Effector memory CD4-positive, alpha-beta T cell (primary cell): ENCODE measurements around the gene SBK2.
"Not testable (repeated sequence)": the region's sequence is repeated elsewhere in the genome, so short reads cannot be mapped to it uniquely, and the experiment has no call there.

Experiments
- DNase-seq, 3 donors: peaks; one replicate each; pipeline ENCODE4 v3.0.0-alpha.2; 2020
- H3K27ac ChIP-seq: 2 replicates; pipeline ENCODE4 v1.7.0; 2013; ENCODE audit warnings: mild to moderate bottlenecking, low read length, moderate library complexity; ENCODE audit not compliant: insufficient read depth, poor library complexity, severe bottlenecking
- H3K27me3 ChIP-seq: replicated peaks from 2 replicates; pipeline ENCODE4 v1.7.0; 2013; ENCODE audit warnings: mild to moderate bottlenecking, low read length; ENCODE audit not compliant: insufficient read depth, control insufficient read depth, poor library complexity, severe bottlenecking
- H3K36me3 ChIP-seq: 2 replicates; pipeline ENCODE4 v1.7.0; 2013; ENCODE audit warnings: mild to moderate bottlenecking, low read length, moderate library complexity; ENCODE audit not compliant: control insufficient read depth, insufficient read depth
- H3K4me1 ChIP-seq: 2 replicates; pipeline ENCODE4 v1.7.0; 2013; ENCODE audit warnings: low read length, mild to moderate bottlenecking; ENCODE audit not compliant: control insufficient read depth, insufficient read depth, poor library complexity, severe bottlenecking
- H3K4me3 ChIP-seq: 2 replicates; pipeline ENCODE4 v1.7.0; 2013; ENCODE audit warnings: low read length, low read depth, mild to moderate bottlenecking; ENCODE audit not compliant: insufficient read depth, poor library complexity, severe bottlenecking
- H3K9me3 ChIP-seq: 2 replicates; pipeline ENCODE4 v1.7.0; 2013; ENCODE audit warnings: mild to moderate bottlenecking, low read length, moderate library complexity; ENCODE audit not compliant: control insufficient read depth

SBK2 gene

DNA sequence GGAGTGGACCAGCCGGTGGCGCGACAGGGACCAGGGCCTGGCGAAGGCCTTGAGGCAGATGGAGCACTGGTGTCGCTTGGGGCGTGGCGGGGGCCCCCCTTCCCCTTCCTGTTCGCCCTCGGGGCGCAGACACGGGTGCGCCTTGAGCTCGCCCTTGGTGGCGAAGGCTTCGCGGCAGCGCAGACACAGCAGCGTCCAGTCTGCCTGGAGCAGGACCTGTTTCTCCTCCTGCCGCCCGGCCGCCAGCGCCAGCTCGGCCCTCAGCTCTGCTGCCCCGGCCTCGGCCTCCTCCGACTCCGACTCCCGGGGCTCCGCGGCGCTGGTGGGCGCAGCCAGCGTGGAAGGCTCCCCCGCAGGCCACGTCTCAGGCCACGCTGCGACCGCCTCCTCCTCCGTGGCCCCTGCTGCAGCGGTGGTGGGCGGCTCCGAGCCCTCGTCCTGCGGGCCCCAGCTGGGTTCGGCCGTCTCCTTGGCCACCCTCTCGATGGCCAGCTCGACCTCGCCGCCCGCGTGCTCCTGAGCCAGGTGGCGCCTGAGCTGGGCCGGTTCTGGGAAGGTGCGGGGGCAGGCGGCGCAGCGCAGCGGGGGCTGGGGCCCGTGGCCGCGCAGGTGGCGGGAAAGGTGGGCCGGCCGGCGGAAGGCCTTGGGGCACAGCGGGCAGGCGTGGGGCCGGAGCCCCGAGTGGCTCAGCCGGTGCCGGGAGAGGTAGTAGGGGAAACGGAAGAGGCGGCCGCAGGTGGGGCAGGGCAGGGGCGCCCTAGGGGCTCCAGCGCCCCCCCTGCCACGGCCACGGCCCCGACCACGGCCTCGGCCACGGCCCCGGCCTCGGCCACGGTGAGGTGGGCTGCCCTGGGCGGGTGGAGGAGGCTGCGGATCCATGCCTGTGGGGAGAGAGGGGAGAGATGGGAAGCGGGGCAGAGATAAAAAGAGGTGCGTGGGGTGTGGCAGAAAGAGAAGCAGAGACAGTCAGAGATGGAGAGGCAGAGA is 42.1 kb upstream of the SBK2 start:
- peaks cover 4% of the 10 kb centered on the region for H3K36me3 ChIP-seq

DNA sequence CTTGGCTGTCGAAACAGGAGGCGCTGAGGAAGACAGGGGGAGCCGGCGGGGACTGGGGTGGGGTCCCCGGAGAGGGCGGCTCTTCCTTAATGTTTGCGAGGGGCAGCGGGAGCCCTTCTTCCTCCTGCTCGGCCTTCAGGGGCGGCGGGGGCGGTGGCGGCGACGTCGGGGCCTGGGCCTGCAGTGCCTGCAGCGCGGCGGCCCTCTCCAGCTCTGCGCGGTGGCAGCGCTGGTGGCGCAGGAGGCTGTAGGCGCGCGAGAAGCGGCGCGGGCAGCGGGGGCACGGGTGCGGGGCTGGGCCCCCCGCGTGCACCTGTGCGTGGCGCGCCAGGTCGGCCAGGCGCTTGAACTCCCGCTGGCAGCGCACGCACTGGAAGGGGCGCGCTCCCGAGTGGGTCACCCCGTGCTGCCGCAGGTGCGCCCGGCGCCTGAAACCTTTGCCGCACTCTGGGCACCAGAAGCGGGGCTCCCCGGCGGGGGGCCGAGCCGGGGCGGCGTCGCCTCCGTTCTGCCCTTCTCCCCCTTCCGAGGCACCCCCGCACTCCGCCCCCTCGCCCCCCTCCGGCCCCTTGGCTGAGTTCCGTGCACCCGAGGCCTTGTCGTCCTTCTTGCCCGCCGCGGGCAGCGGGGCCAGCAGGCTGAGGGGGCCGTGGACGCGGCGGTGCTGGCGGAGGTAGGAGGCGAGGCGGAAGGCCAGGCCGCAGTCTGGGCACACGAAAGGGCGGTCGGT is 41.3 kb upstream of the SBK2 start:
- no peak for DNase-seq
- Histone ChIP-seq H3K4me3 (no peak overlapping the region), H3K4me1 (peaks cover 13% of the 10 kb centered on the region), H3K36me3 (peaks cover 4% of the 10 kb centered on the region), H3K27me3 (no peaks in the 10 kb centered on the region), H3K9me3 (no peaks in the 10 kb centered on the region), H3K27ac (no peak overlapping the region)

More for the DNA sequence above, 42.1 kb upstream of the SBK2 start:
- no peak for DNase-seq
- Histone ChIP-seq H3K27me3 (no peaks in the 10 kb centered on the region), H3K27ac (peak overlapping the region; percentile 74), H3K9me3 (no peaks in the 10 kb centered on the region), H3K4me1 (peaks cover 13% of the 10 kb centered on the region), H3K4me3 (no peak overlapping the region)

DNA sequence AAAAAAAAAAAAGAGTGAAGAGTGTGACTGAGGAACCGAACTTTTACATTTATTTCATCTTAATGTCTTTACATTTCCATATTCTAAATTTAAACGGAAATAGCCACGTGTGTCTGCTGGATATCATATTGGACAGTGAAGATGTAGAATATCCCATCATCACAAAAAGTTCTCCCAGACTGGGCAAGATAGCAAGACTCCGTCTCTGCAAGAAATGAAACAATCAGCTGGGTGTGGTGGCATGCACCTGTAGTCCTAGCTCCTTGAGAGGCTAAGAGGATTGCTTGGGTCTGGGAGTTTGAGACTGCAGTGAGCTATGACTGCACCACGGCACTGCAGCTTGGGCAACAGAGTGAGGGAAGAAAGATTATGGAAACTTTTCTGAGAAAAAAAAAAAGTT is 39.8 kb upstream of the SBK2 start:
- Histone ChIP-seq H3K36me3 (peaks cover 4% of the 10 kb centered on the region), H3K4me3 (no peak overlapping the region), H3K27me3 (no peaks in the 10 kb centered on the region), H3K27ac (no peak overlapping the region), H3K9me3 (no peaks in the 10 kb centered on the region), H3K4me1 (peaks cover 13% of the 10 kb centered on the region)
- no peak for DNase-seq

DNA sequence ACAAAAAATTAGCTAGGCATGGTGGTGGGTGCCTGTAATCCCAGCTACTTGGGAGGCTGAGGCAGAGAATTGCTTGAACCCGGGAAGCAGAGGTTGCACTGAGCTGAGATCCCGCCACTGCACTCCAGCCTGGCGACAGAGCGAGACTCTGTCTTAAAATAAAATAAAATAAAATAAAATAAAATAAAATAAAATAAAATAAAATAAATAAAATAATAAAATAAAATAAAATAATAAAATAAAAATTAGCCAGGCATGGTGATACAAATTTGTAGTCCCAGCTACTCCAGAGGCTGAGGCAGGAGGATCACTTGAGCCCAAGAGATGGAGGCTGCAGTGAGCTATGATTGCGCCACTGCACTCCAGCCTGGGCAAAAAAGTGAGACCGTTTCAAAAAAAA is 37.0 kb upstream of the SBK2 start:
- H3K4me1 ChIP-seq, H3K36me3 ChIP-seq, H3K4me3 ChIP-seq, H3K9me3 ChIP-seq, H3K27ac ChIP-seq, H3K27me3 ChIP-seq, DNase-seq: not testable (repeated sequence)

DNA sequence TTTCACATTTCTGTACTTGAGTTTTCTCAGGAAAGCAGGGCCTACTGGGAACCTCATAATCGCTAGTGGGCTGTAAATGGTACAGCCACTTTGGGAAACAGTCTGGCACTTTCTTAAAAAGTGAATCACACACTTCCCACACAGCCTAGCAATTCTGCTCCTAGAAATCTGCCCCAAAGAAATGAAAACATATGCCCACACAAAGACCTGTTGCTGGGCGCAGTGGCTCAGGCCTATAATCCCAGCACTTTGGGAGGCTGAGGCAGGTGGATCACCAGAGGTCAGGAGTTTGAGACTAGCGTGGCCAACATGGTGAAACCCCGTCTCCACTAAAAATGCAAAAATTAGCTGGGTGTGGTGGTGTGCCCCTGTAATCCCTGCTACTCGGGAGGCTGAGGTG is 32.5 kb upstream of the SBK2 start:
- not testable (repeated sequence) for H3K27ac ChIP-seq, H3K27me3 ChIP-seq, H3K4me1 ChIP-seq, H3K9me3 ChIP-seq, DNase-seq, H3K36me3 ChIP-seq, H3K4me3 ChIP-seq

DNA sequence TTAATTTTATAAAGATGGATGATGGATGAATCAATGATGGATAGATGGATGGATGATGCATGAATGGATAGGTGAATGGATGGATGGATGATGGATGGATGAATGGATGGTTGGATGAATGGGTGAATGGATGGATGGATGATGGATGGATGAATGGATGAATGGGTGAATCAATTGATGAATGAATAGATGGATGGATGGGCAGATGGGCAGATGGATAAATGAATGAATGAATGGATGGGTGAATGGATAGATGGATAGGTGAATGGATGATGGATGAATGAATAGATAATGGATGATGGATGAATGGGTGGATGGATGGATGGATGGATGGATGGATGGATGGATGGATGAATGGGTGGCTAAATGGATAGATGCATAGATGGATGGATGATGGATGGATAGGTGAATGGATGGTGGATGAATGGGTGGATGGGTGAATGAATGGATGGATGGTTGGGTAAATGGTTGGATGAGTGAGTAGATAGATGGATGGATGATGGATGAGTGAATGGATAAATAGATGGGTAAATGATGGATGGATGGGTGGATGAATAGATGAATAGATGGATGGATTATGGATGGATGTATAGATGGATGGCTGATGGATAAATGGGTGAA is 30.9 kb upstream of the SBK2 start:
- no peaks in the 10 kb centered on the region for H3K36me3 ChIP-seq
- no peaks in the 10 kb centered on the region for H3K4me1 ChIP-seq
- no peak for DNase-seq
- H3K27ac ChIP-seq: no peak overlapping the region
- H3K27me3 ChIP-seq: peaks cover 2% of the 10 kb centered on the region
- H3K9me3 ChIP-seq: no peaks in the 10 kb centered on the region
- H3K4me3 ChIP-seq: no peak overlapping the region

DNA sequence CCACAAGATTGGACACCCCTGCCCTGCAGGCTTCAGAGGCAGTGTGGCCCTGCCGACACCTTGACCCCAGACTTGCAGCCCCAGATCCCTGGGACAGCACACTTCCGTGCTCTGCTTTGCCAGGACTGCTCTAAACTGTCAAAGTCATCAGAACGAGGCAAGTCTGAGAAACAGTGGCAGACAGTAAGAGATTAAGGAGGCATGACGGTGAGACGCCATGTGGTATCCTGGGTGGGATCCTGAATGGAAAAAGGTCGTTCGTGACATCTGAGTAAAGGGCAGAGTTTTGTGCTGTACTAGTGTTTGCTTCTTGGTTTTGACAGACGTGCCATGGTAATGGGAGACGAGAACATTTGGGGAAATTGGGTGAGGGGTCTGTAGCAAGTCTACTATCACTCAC is 29.9 kb upstream of the SBK2 start:
- no peak for DNase-seq
- no peaks in the 10 kb centered on the region for H3K9me3 ChIP-seq
- H3K27ac ChIP-seq: no peak overlapping the region
- H3K4me3 ChIP-seq: no peak overlapping the region
- H3K36me3 ChIP-seq: no peaks in the 10 kb centered on the region
- peaks cover 2% of the 10 kb centered on the region for H3K27me3 ChIP-seq
- H3K4me1 ChIP-seq: no peaks in the 10 kb centered on the region

DNA sequence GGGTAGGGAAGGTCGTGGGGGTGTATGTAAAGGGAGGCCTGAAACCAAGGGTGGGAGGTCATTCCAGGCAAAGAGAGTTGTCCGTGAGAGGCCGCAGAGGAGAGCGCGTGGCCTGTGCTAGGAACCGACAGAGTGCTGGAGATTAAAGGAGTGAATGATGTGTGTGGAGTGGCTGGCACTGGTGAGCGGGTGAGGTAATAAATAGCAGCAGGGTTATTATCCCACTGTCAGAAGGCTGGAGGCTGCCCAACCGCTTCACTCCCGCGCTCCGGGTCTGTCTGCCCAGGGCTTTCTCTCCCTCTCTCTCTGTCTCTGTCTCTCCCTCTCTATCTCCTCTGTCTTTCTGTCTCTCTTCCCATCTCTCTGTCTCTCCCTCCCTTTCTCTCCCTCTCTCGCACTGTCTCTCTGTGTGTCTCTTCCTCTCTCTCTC is 26.3 kb upstream of the SBK2 start:
- H3K9me3 ChIP-seq: no peaks in the 10 kb centered on the region
- no peak overlapping the region for H3K4me3 ChIP-seq
- H3K4me1 ChIP-seq: no peaks in the 10 kb centered on the region
- no peak for DNase-seq
- no peak overlapping the region for H3K27ac ChIP-seq
- peaks cover 2% of the 10 kb centered on the region for H3K27me3 ChIP-seq
- H3K36me3 ChIP-seq: no peaks in the 10 kb centered on the region

DNA sequence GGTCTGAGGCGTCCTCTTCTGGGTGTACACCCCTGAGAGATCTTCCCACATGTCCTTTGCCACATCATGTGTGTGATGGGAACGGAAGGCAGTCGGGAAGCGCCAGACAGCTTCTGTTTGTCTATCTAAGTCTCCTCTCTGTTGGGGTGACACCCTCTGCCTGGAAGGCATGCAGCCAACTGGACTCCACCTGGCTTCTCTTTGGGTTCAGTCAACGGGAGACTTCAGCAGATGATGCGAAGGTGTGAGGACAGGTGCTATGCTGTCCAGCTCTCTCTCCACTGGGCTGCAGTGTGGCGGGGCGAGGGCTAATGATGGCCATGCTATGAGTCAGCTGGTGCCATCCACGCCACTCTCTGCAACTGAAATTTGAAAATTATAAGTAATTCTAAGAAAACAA is 22.8 kb upstream of the SBK2 start:
- Histone ChIP-seq H3K9me3 (no peaks in the 10 kb centered on the region), H3K36me3 (no peaks in the 10 kb centered on the region), H3K4me1 (no peaks in the 10 kb centered on the region), H3K27ac (no peak overlapping the region), H3K27me3 (peaks cover 2% of the 10 kb centered on the region), H3K4me3 (no peak overlapping the region)
- no peak for DNase-seq

DNA sequence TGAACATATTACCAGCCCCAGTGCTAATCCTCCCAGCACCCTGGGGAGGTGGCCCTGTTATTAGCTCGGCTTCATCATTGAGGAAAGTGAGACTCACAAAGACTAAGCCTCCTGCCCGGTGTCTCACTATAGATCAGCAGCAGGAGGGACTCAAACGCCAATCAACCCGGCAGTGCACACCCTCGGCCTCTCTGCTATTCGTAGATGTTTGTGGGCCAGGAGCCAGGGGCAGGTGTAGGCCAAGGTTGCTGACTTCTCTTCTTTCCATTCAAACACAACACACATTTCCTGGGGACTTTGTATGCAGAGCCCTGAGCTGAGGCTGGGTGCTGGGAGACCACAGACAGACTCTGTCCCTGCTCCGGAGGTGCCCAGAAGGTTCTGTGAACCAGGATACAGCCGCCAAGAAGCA is 17.8 kb upstream of the SBK2 start:
- H3K4me1 ChIP-seq: no peaks in the 10 kb centered on the region
- DNase-seq: no peak
- no peaks in the 10 kb centered on the region for H3K9me3 ChIP-seq
- H3K27me3 ChIP-seq: no peaks in the 10 kb centered on the region
- H3K36me3 ChIP-seq: no peaks in the 10 kb centered on the region
- no peak overlapping the region for H3K27ac ChIP-seq
- H3K4me3 ChIP-seq: no peak overlapping the region
